Heart left ventricle (tissue), 13 donors: ENCODE measurements around the gene NDUFAF7.

Source experiments
- POLR2A ChIP-seq, 2 donors: fragments of 450-650 bp; IDR thresholded peaks; one replicate each; pipeline ENCODE4 v1.6.1; 2017; ENCODE audit warnings: antibody characterized with exemption in 2 of 2, mild to moderate bottlenecking in 2 of 2, moderate library complexity in 2 of 2
- TF ChIP-seq, protein P1 (sequence below), 12 donors: fragments of 200-600 bp; sonication (generic) in 4 of 12; IDR thresholded peaks; one replicate each; pipeline versions ENCODE4 v1.5.0 to v1.8.0; 2018 to 2022; ENCODE audit warnings: antibody characterized with exemption in 12 of 12, mild to moderate bottlenecking in 5 of 12
- donor health status: ischemic (EF 13 %, LVEDD 7.1; RV severe dilation, severe dysfunction).
- donor health status: DM: no; HTN: yes; CAD: no.
- donor health status: DM: no; HTN: no; CAD: no.
- donor health status: ischemic (EF 25% LVEDD 6.9; RV normal size, moderate dysfunction).
- donor health status: ischemic (EF 25% LVEDD 5.7; RV mildly dilated, moderate dysfunction).
- donor health status: ischemic (EF 35%, LVEDD 5.7; RV mildly dilated, moderate dysfunction).
- donor health status: nonischemic (EF 11% LVEDD 7.7; RV severe dilation, severe dysfunction).
- donor health status: DM: yes; HTN: yes; CAD: no.
- donor health status: PGD.
- donor health status: ischemic (EF 29% LVEDD 5.4; RV normal size, mild dysfunction).
- donor health status: nonischemic (EF 23%, LVEDD 6.1; RV moderate dilation, normal function).

- TF ChIP-seq, protein P1, sequence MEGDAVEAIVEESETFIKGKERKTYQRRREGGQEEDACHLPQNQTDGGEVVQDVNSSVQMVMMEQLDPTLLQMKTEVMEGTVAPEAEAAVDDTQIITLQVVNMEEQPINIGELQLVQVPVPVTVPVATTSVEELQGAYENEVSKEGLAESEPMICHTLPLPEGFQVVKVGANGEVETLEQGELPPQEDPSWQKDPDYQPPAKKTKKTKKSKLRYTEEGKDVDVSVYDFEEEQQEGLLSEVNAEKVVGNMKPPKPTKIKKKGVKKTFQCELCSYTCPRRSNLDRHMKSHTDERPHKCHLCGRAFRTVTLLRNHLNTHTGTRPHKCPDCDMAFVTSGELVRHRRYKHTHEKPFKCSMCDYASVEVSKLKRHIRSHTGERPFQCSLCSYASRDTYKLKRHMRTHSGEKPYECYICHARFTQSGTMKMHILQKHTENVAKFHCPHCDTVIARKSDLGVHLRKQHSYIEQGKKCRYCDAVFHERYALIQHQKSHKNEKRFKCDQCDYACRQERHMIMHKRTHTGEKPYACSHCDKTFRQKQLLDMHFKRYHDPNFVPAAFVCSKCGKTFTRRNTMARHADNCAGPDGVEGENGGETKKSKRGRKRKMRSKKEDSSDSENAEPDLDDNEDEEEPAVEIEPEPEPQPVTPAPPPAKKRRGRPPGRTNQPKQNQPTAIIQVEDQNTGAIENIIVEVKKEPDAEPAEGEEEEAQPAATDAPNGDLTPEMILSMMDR (IDR thresholded peaks at IDR 0.05) = no peak
- TF ChIP-seq POLR2A (IDR thresholded peaks at IDR 0.05) = no peak
Measured at GRCh38 chr2:37295469-37296073, 64.1 kb downstream of the NDUFAF7 start.
